Keratinocyte (primary cell): Measurements from ENCODE around the gene SYT1. TPM values are rescaled to one million over a fixed set of nuclear protein-coding genes. Genes with fewer than 3 reads are reported as not detected.

Experiments used
- DNase-seq: peaks from one replicate; pipeline ENCODE4 v3.0.0-alpha.2; 2011; ENCODE audit warnings: low read depth, missing footprints, low spot score
- FAIRE-seq: peaks from 2 replicates; lab custom pipeline; 2011; peaks lifted over from hg19 to GRCh38; lab: Jason Lieb, UNC
- H2AFZ ChIP-seq: 2 replicates; pipeline ENCODE4 v1.6.0; 2012; ENCODE audit warnings: low read length, control low read depth, inconsistent platforms; ENCODE audit not compliant: control insufficient read depth
- H3K27ac ChIP-seq: 2 replicates; pipeline ENCODE4 v1.5.1; 2011; ENCODE audit warnings: low read length; ENCODE audit not compliant: control insufficient read depth, insufficient read depth
- H3K27me3 ChIP-seq: 3 replicates; pipeline ENCODE4 v1.6.0; 2011; ENCODE audit warnings: low read length; ENCODE audit not compliant: control insufficient read depth, insufficient read depth; ENCODE audit errors: extremely low read depth
- H3K36me3 ChIP-seq, 2 experiments: 2 replicates in 1 of 2; 3 replicates in 1 of 2; pipeline ENCODE4 v1.5.1; 2011; ENCODE audit warnings: low read length in 2 of 2, mild to moderate bottlenecking in 1 of 2; ENCODE audit not compliant: control insufficient read depth in 2 of 2, insufficient read depth in 2 of 2; ENCODE audit errors: extremely low read depth in 1 of 2
- H3K4me1 ChIP-seq: 3 replicates; pipeline ENCODE4 v1.5.1; 2011; ENCODE audit warnings: low read length; ENCODE audit not compliant: control insufficient read depth, insufficient read depth; ENCODE audit errors: extremely low read depth
- H3K4me2 ChIP-seq: 3 replicates; pipeline ENCODE4 v1.6.0; 2011; ENCODE audit warnings: low read depth, low read length; ENCODE audit not compliant: control insufficient read depth, insufficient read depth; ENCODE audit errors: extremely low read depth
- H3K4me3 ChIP-seq, 3 experiments: fragments of 200-600 bp in 1 of 3; sonication (generic) in 1 of 3; 2 replicates in 2 of 3; 3 replicates in 1 of 3; pipeline ENCODE4 v1.5.1; 2011 to 2016; ENCODE audit warnings: low read length in 3 of 3, mild to moderate bottlenecking in 3 of 3, control low read depth in 2 of 3, inconsistent platforms in 1 of 3, low read depth in 1 of 3, mixed read lengths in 1 of 3, mixed run types in 1 of 3, moderate library complexity in 1 of 3; ENCODE audit not compliant: control insufficient read depth in 2 of 3, insufficient read depth in 2 of 3; ENCODE audit errors: extremely low read depth in 1 of 3
- H3K79me2 ChIP-seq: 2 replicates; pipeline ENCODE4 v1.6.0; 2012; ENCODE audit warnings: low read length; ENCODE audit not compliant: control insufficient read depth, insufficient read depth
- H3K9ac ChIP-seq: 3 replicates; pipeline ENCODE4 v1.6.0; 2011; ENCODE audit warnings: low read length; ENCODE audit not compliant: control insufficient read depth, insufficient read depth; ENCODE audit errors: extremely low read depth
- H3K9me1 ChIP-seq: 3 replicates; pipeline ENCODE4 v1.6.0; 2011; ENCODE audit warnings: low read length; ENCODE audit not compliant: control insufficient read depth, insufficient read depth; ENCODE audit errors: extremely low read depth
- H3K9me3 ChIP-seq: 2 replicates; pipeline ENCODE4 v1.5.1; 2012; ENCODE audit warnings: low read depth, low read length; ENCODE audit not compliant: control insufficient read depth
- H4K20me1 ChIP-seq: 3 replicates; pipeline ENCODE4 v1.6.0; 2011; ENCODE audit warnings: low read length; ENCODE audit not compliant: control insufficient read depth, insufficient read depth; ENCODE audit errors: extremely low read depth
- EZH2 ChIP-seq: IDR thresholded peaks from one replicate; pipeline ENCODE4 v1.6.1; 2012; ENCODE audit warnings: inconsistent platforms, mild to moderate bottlenecking, low read length, moderate library complexity
- dilution Hi-C: fragments of 300-500 bp; cut with MboI; formaldehyde crosslinking; loops from one replicate; pipeline ENCODE4 v1.7.0; 2020; ENCODE audit warnings: low sequenced_read_pairs; ENCODE audit not compliant: extremely low pct_ligation_motif_present
- polyA plus RNA-seq, 5 experiments: library from polyadenylated mRNA; depleted of rRNA in 3 of 5; stranded (reverse) in 3 of 5; stranded (forward) in 1 of 5; unstranded in 1 of 5; fragments of >200 nt; gene quantifications; 1 replicate in 1 of 5; 2 replicates in 3 of 5; 3 replicates in 1 of 5; pipeline versions ENCODE4 v1.2.1 to v1.2.3, GENCODE V29; 2011 to 2012; ENCODE audit warnings: missing spikeins in 2 of 5, low read depth in 1 of 5, low replicate concordance in 1 of 5
- TF ChIP-seq, protein P1 (sequence below), 3 experiments: IDR thresholded peaks in 1 of 3; conservative IDR thresholded peaks in 1 of 3; optimal IDR thresholded peaks in 1 of 3; 2 replicates in 2 of 3; 3 replicates in 1 of 3; pipeline versions ENCODE3 to v1.5.1; 2011; ENCODE audit warnings: low read length in 3 of 3, mild to moderate bottlenecking in 3 of 3, moderate library complexity in 2 of 3, control low read depth in 1 of 3, inconsistent platforms in 1 of 3; ENCODE audit not compliant: insufficient read depth in 2 of 3; ENCODE audit errors: extremely low read depth in 1 of 3

The SYT1 gene
- polyA plus RNA-seq, 1 donor (not counting 4 experiments of a cell fraction or from before 2014, with no cell fraction given), result 6.1 TPM

DNA sequence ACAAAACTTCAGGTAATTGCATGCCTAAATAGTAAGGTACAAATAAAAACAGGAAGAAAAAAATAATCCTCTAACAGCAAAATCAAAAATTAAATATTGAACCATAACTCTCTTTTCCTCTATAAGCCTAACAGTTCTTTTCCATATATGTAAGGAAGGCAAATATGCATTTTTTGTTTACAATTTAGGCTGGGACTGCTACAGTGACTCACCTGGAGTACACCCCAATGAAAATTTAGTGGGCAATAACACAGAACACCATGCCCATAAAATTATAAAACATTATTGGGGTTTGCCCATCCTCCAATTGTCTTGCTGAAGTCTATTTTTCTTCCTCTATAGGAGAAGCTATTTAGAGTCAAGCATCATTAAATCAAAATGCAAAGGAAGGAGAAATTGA is 549.2 kb downstream of the SYT1 start:
- Histone ChIP-seq H3K9me1 (no peaks in the 10 kb centered on the region), H4K20me1 (no peaks in the 10 kb centered on the region), H3K27ac (no peak overlapping the region), H3K27me3 (no peaks in the 10 kb centered on the region), H3K4me2 (no peak overlapping the region), H3K9ac (no peak overlapping the region), H3K79me2 (no peaks in the 10 kb centered on the region), H3K36me3 (no peaks in the 10 kb centered on the region), H3K4me3 (no peak overlapping the region), H3K4me1 (peaks cover 46% of the 10 kb centered on the region), H3K9me3 (no peaks in the 10 kb centered on the region), H2AFZ (peak overlapping the region; percentile 89)
- FAIRE-seq (no peak), DNase-seq (no peak)
- dilution Hi-C loops, result no loop called here
- no peak for TF ChIP-seq EZH2
- TF ChIP-seq, protein P1, sequence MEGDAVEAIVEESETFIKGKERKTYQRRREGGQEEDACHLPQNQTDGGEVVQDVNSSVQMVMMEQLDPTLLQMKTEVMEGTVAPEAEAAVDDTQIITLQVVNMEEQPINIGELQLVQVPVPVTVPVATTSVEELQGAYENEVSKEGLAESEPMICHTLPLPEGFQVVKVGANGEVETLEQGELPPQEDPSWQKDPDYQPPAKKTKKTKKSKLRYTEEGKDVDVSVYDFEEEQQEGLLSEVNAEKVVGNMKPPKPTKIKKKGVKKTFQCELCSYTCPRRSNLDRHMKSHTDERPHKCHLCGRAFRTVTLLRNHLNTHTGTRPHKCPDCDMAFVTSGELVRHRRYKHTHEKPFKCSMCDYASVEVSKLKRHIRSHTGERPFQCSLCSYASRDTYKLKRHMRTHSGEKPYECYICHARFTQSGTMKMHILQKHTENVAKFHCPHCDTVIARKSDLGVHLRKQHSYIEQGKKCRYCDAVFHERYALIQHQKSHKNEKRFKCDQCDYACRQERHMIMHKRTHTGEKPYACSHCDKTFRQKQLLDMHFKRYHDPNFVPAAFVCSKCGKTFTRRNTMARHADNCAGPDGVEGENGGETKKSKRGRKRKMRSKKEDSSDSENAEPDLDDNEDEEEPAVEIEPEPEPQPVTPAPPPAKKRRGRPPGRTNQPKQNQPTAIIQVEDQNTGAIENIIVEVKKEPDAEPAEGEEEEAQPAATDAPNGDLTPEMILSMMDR (optimal IDR thresholded peaks at IDR 0.05 in 1 of 3, IDR thresholded peaks at IDR 0.05 in 1 of 3, conservative IDR thresholded peaks at IDR 0.05 in 1 of 3; ENCODE audit: extremely low read depth in 1 of 3, insufficient read depth in 2 of 3, low read length in 3 of 3), result no peak

DNA sequence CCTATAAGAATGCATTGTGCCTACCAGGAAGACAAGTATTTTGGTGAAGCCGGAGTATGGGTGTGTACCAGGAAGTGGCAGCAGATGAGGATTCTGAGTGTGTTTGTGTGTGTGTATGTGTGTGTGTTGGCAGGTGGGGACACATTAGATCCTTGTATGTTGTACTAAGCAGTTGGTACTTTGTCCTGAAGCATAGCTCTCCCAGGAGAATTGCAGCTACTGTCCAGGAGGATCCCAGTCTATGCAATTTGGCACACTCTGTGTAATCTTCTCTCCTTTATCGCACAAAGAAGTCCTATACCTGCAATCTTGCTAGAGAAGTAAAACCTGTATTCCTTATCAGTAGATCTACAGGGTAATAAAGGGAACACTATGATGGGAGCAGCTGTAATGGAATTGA is 549.7 kb downstream of the SYT1 start:
- H3K27ac ChIP-seq, result no peak overlapping the region
- H3K9ac ChIP-seq, result no peak overlapping the region
- H3K9me1 ChIP-seq, result no peaks in the 10 kb centered on the region
- no peaks in the 10 kb centered on the region for H3K27me3 ChIP-seq
- no peak overlapping the region for H3K4me3 ChIP-seq
- no peaks in the 10 kb centered on the region for H3K79me2 ChIP-seq
- peak overlapping the region; percentile 89 for H2AFZ ChIP-seq
- no peaks in the 10 kb centered on the region for H3K36me3 ChIP-seq
- FAIRE-seq (no peak), DNase-seq (no peak)
- no peaks in the 10 kb centered on the region for H4K20me1 ChIP-seq
- no peak for TF ChIP-seq EZH2
- TF ChIP-seq, protein P1 (optimal IDR thresholded peaks at IDR 0.05 in 1 of 3, IDR thresholded peaks at IDR 0.05 in 1 of 3, conservative IDR thresholded peaks at IDR 0.05 in 1 of 3; ENCODE audit: extremely low read depth in 1 of 3, insufficient read depth in 2 of 3, low read length in 3 of 3), result no peak
- no peaks in the 10 kb centered on the region for H3K9me3 ChIP-seq
- H3K4me2 ChIP-seq, result peak overlapping the region; percentile 42
- peaks cover 41% of the 10 kb centered on the region for H3K4me1 ChIP-seq
- dilution Hi-C loops, result no loop called here
